ENCODE data around the gene DDX52.

Gene DDX52

GRCh38 chr17:37567538-37567937 lies 75.7 kb downstream of the DDX52 start:
- Mint-ChIP-seq H3K4me1 (no peaks in the 10 kb centered on the region), H3K4me3 (no peak overlapping the region), H3K27ac (no peak overlapping the region), H3K9me3 (peaks cover 16% of the 10 kb centered on the region), H3K36me3 (ENCODE audit: low read depth) (peaks cover 62% of the 10 kb centered on the region), H3K27me3 (ENCODE audit: low read depth, poor library complexity) (no peaks in the 10 kb centered on the region)
- TF ChIP-seq CTCF (IDR thresholded peaks at IDR 0.05): no peak
- DNase-seq: no peak

GRCh38 chr17:37567137-37567536 lies 76.1 kb downstream of the DDX52 start:
- no peak for DNase-seq
- H3K9me3 Mint-ChIP-seq: peaks cover 16% of the 10 kb centered on the region
- H3K27me3 Mint-ChIP-seq (ENCODE audit: low read depth, poor library complexity): no peaks in the 10 kb centered on the region
- no peak overlapping the region for H3K4me3 Mint-ChIP-seq
- H3K27ac Mint-ChIP-seq: peak overlapping the region; percentile 3
- no peak for TF ChIP-seq CTCF (IDR thresholded peaks at IDR 0.05)
- no peaks in the 10 kb centered on the region for H3K4me1 Mint-ChIP-seq
- H3K36me3 Mint-ChIP-seq (ENCODE audit: low read depth): peaks cover 62% of the 10 kb centered on the region

- no peak for TF ChIP-seq CTCF (IDR thresholded peaks at IDR 0.05)
- Mint-ChIP-seq H3K4me1 (no peaks in the 10 kb centered on the region), H3K9me3 (peaks cover 16% of the 10 kb centered on the region), H3K27me3 (ENCODE audit: low read depth, poor library complexity) (no peaks in the 10 kb centered on the region), H3K36me3 (ENCODE audit: low read depth) (peaks cover 73% of the 10 kb centered on the region), H3K4me3 (no peak overlapping the region), H3K27ac (no peak overlapping the region)
- DNase-seq: no peak
Measured at GRCh38 chr17:37564252-37564651, 79.0 kb downstream of the DDX52 start.

GRCh38 chr17:37562016-37562745 lies 81.1 kb downstream of the DDX52 start:
- Mint-ChIP-seq H3K27me3 (ENCODE audit: low read depth, poor library complexity) (no peaks in the 10 kb centered on the region), H3K27ac (no peak overlapping the region), H3K36me3 (ENCODE audit: low read depth) (peaks cover 76% of the 10 kb centered on the region), H3K4me1 (no peaks in the 10 kb centered on the region), H3K9me3 (peaks cover 16% of the 10 kb centered on the region), H3K4me3 (no peak overlapping the region)
- no peak for DNase-seq
- TF ChIP-seq CTCF (IDR thresholded peaks at IDR 0.05): no peak

All from nephron progenitor cell (in vitro differentiated cells).